Neural cell (in vitro differentiated cells): Measurements from ENCODE around the gene OR6B3. TPM values are rescaled to one million over a fixed set of nuclear protein-coding genes. Genes with fewer than 3 reads are reported as not detected.

Experiments
- H2AFZ ChIP-seq: fragments of 200-600, 300-800 bp; sonication (generic), shearing (Covaris generic); 2 replicates; pipeline ENCODE4 v1.6.0; 2014; ENCODE audit warnings: low read depth, mild to moderate bottlenecking, antibody characterized with exemption, low read length, moderate library complexity
- H3F3A ChIP-seq: fragments of 200-600 bp; shearing (Covaris generic); 2 replicates; pipeline ENCODE4 v1.6.1; 2016; ENCODE audit warnings: mild to moderate bottlenecking, moderate library complexity, mixed read lengths, antibody characterized with exemption, low read length; ENCODE audit not compliant: insufficient read depth, poor library complexity, severe bottlenecking
- H3K27ac ChIP-seq: fragments of 200-600, 300-800 bp; sonication (generic), shearing (Covaris generic); 2 replicates; pipeline ENCODE4 v1.5.1; 2014; ENCODE audit warnings: mild to moderate bottlenecking, low read length, moderate library complexity
- H3K27me3 ChIP-seq: fragments of 300-800, 200-600 bp; sonication (generic), shearing (Covaris generic); 2 replicates; pipeline ENCODE4 v1.6.0; 2014; ENCODE audit warnings: mild to moderate bottlenecking, low read depth, low read length, moderate library complexity; ENCODE audit not compliant: insufficient read depth
- H3K36me3 ChIP-seq: fragments of 300-800, 200-600 bp; sonication (generic), shearing (Covaris generic); 2 replicates; pipeline ENCODE4 v1.5.1; 2014; ENCODE audit warnings: mild to moderate bottlenecking, antibody characterized with exemption, low read length, moderate library complexity; ENCODE audit not compliant: insufficient read depth
- H3K4me2 ChIP-seq: fragments of 300-800, 200-600 bp; sonication (generic), shearing (Covaris generic); 2 replicates; pipeline ENCODE4 v1.6.0; 2014; ENCODE audit warnings: mild to moderate bottlenecking, low read length
- H3K4me3 ChIP-seq: fragments of 300-800, 200-600 bp; sonication (generic), shearing (Covaris generic); 2 replicates; pipeline ENCODE4 v1.5.1; 2014; ENCODE audit warnings: mild to moderate bottlenecking, low read length, moderate library complexity
- H3K79me2 ChIP-seq: fragments of 200-600 bp; shearing (Covaris generic); replicated peaks from 2 replicates; pipeline ENCODE4 v1.6.0; 2014; ENCODE audit warnings: mild to moderate bottlenecking, low read length, moderate library complexity; ENCODE audit not compliant: insufficient read depth
- H3K9ac ChIP-seq: fragments of 300-800, 200-600 bp; sonication (generic), shearing (Covaris generic); 2 replicates; pipeline ENCODE4 v1.6.1; 2016; ENCODE audit warnings: mild to moderate bottlenecking, low read length, mixed read lengths
- H3K9me2 ChIP-seq: fragments of 200-600 bp; shearing (Covaris generic); 2 replicates; pipeline ENCODE4 v1.6.1; 2016; ENCODE audit warnings: mild to moderate bottlenecking, low read length, mixed read lengths; ENCODE audit not compliant: insufficient read depth
- H3K9me3 ChIP-seq: fragments of 200-600, 300-800 bp; sonication (generic), shearing (Covaris generic); 2 replicates; pipeline ENCODE4 v1.6.1; 2016; ENCODE audit warnings: mild to moderate bottlenecking, mixed run types, low read length, moderate library complexity, mixed read lengths
- H4K20me1 ChIP-seq: fragments of 200-600 bp; shearing (Covaris generic); 2 replicates; pipeline ENCODE4 v1.6.1; 2016; ENCODE audit warnings: mild to moderate bottlenecking, mixed run types; ENCODE audit not compliant: insufficient read depth
- EP300 ChIP-seq: fragments of 450-650 bp; conservative IDR thresholded peaks from 2 replicates; pipeline ENCODE4 v1.6.1; 2014; ENCODE audit warnings: antibody characterized with exemption, mild to moderate bottlenecking, moderate library complexity; ENCODE audit not compliant: poor library complexity, severe bottlenecking
- EZH2 ChIP-seq: fragments of 200-600, 300-800 bp; shearing (Covaris generic), sonication (generic); IDR thresholded peaks from 2 replicates; pipeline ENCODE4 v1.6.1; 2014; ENCODE audit warnings: antibody characterized with exemption, low read length, borderline replicate concordance, mild to moderate bottlenecking; ENCODE audit not compliant: insufficient read depth, poor library complexity, severe bottlenecking
- MXI1 ChIP-seq: fragments of 450-650 bp; conservative IDR thresholded peaks from 2 replicates; pipeline ENCODE4 v1.6.1; 2014; ENCODE audit warnings: antibody characterized with exemption, mild to moderate bottlenecking; ENCODE audit not compliant: poor library complexity, severe bottlenecking
- POLR2AphosphoS5 ChIP-seq: IDR thresholded peaks from 2 replicates; pipeline ENCODE4 v1.6.1; 2012
- RAD21 ChIP-seq: fragments of 450-650 bp; conservative IDR thresholded peaks from 2 replicates; pipeline ENCODE4 v1.6.1; 2014; ENCODE audit warnings: antibody characterized with exemption, mild to moderate bottlenecking, moderate library complexity
- REST ChIP-seq: IDR thresholded peaks from 2 replicates; pipeline ENCODE4 v1.6.1; 2012; ENCODE audit warnings: borderline replicate concordance
- SMC3 ChIP-seq: fragments of 450-650 bp; conservative IDR thresholded peaks from 2 replicates; pipeline ENCODE4 v1.6.1; 2014; ENCODE audit warnings: antibody characterized with exemption, mild to moderate bottlenecking, moderate library complexity; ENCODE audit not compliant: poor library complexity
- TAF1 ChIP-seq: IDR thresholded peaks from 2 replicates; pipeline ENCODE4 v1.6.1; 2012; ENCODE audit warnings: low read depth
- polyA plus RNA-seq: library from polyadenylated mRNA; depleted of rRNA; stranded (reverse); fragments of >200 nt; gene quantifications from 2 replicates; pipeline ENCODE4 v1.2.3, GENCODE V29; 2014
- TF ChIP-seq, protein P1 (sequence below): fragments of 450-650 bp; IDR thresholded peaks from 2 replicates; pipeline ENCODE4 v1.5.1; 2014; ENCODE audit warnings: antibody characterized with exemption, mild to moderate bottlenecking, moderate library complexity; ENCODE audit not compliant: poor library complexity, severe bottlenecking

OR6B3 gene
- polyA plus RNA-seq, 1 donor from 2014 or later, result not detected

DNA sequence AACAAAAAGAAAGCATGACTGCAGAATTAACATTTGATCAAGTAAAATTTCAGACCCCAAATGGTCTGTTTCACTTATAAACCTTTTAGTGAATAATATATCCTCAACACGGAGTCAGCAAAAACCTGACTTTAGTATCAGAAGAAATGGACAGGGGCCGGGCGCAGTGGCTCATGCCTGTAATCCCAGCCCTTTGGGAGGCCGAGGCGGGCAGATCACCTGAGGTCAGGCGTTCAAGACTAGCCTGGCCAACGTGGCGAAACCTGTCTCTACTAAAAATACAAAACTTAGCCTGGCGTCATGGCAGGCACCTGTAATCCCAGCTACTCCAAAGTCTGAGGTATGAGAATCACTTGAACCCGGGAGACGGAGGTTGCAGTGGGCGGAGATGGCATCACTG, 3.0 kb downstream of the OR6B3 start:
- Histone ChIP-seq H3K4me2 (no peak overlapping the region), H3K79me2 (no peaks in the 10 kb centered on the region), H2AFZ (no peak overlapping the region), H3K9ac (no peak overlapping the region), H3K9me2 (no peaks in the 10 kb centered on the region), H3K4me3 (no peak overlapping the region), H3K27ac (no peak overlapping the region), H3K27me3 (no peaks in the 10 kb centered on the region), H3K9me3 (no peaks in the 10 kb centered on the region), H3K36me3 (no peaks in the 10 kb centered on the region), H4K20me1 (no peaks in the 10 kb centered on the region), H3F3A (no peaks in the 10 kb centered on the region)
- TF ChIP-seq RAD21 (no peak), TAF1 (no peak), EZH2 (no peak), MXI1 (no peak), SMC3 (no peak)
- TF ChIP-seq, protein P1, sequence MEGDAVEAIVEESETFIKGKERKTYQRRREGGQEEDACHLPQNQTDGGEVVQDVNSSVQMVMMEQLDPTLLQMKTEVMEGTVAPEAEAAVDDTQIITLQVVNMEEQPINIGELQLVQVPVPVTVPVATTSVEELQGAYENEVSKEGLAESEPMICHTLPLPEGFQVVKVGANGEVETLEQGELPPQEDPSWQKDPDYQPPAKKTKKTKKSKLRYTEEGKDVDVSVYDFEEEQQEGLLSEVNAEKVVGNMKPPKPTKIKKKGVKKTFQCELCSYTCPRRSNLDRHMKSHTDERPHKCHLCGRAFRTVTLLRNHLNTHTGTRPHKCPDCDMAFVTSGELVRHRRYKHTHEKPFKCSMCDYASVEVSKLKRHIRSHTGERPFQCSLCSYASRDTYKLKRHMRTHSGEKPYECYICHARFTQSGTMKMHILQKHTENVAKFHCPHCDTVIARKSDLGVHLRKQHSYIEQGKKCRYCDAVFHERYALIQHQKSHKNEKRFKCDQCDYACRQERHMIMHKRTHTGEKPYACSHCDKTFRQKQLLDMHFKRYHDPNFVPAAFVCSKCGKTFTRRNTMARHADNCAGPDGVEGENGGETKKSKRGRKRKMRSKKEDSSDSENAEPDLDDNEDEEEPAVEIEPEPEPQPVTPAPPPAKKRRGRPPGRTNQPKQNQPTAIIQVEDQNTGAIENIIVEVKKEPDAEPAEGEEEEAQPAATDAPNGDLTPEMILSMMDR, result no peak

- no peak overlapping the region for H3K9ac ChIP-seq
- no peaks in the 10 kb centered on the region for H3K27me3 ChIP-seq
- no peaks in the 10 kb centered on the region for H4K20me1 ChIP-seq
- H3K79me2 ChIP-seq, result no peaks in the 10 kb centered on the region
- no peak overlapping the region for H3K4me2 ChIP-seq
- H3K9me2 ChIP-seq, result no peaks in the 10 kb centered on the region
- TF ChIP-seq MXI1, result no peak
- no peak for TF ChIP-seq TAF1
- no peak for TF ChIP-seq RAD21
- TF ChIP-seq EP300, result no peak
- TF ChIP-seq, protein P1, result no peak
- TF ChIP-seq SMC3, result no peak
- no peak for TF ChIP-seq REST
- TF ChIP-seq POLR2AphosphoS5, result no peak
- TF ChIP-seq EZH2, result no peak
- H3K4me3 ChIP-seq, result no peak overlapping the region
- H3K9me3 ChIP-seq, result no peaks in the 10 kb centered on the region
- H3F3A ChIP-seq, result no peaks in the 10 kb centered on the region
- no peak overlapping the region for H3K27ac ChIP-seq
- no peak overlapping the region for H2AFZ ChIP-seq
- no peaks in the 10 kb centered on the region for H3K36me3 ChIP-seq
These were observed 5.1 kb downstream of the OR6B3 start for GRCh38 chr2:240048237-240048636.
